ENCODE results near the gene PPY. TPM values are rescaled to one million over a fixed set of nuclear protein-coding genes. Genes with fewer than 3 reads are reported as not detected.
"Not testable (repeated sequence)": the region's sequence is repeated elsewhere in the genome, so short reads cannot be mapped to it uniquely, and the experiment has no call there.

Gene PPY
- total and polyA plus RNA-seq, 10 donors = not detected

GRCh38 chr17:43961954-43962353, 19.7 kb upstream of the PPY start:
- DNase-seq = no peak
- Histone ChIP-seq H3K27me3 (replicated peaks in 1 of 7) (peaks cover 0 to 28% (median 0%) of the 10 kb centered on the region in 7 donors), H3K4me3 (no peak overlapping the region), H3K36me3 (no peaks in the 10 kb centered on the region), H3K27ac (no peak overlapping the region), H3K4me1 (no peaks in the 10 kb centered on the region), H3K9me3 (no peaks in the 10 kb centered on the region)
- WGBS, 5 donors = 80 to 87% (median 83%) methylated on average over 2 of the region's 2 CpGs
- intact Hi-C loops (cut with DNase I; ENCODE audit: low total_unique reads) = no loop called here
- TF ChIP-seq, protein P1, sequence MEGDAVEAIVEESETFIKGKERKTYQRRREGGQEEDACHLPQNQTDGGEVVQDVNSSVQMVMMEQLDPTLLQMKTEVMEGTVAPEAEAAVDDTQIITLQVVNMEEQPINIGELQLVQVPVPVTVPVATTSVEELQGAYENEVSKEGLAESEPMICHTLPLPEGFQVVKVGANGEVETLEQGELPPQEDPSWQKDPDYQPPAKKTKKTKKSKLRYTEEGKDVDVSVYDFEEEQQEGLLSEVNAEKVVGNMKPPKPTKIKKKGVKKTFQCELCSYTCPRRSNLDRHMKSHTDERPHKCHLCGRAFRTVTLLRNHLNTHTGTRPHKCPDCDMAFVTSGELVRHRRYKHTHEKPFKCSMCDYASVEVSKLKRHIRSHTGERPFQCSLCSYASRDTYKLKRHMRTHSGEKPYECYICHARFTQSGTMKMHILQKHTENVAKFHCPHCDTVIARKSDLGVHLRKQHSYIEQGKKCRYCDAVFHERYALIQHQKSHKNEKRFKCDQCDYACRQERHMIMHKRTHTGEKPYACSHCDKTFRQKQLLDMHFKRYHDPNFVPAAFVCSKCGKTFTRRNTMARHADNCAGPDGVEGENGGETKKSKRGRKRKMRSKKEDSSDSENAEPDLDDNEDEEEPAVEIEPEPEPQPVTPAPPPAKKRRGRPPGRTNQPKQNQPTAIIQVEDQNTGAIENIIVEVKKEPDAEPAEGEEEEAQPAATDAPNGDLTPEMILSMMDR (IDR thresholded peaks at IDR 0.05 in 8 of 11, conservative IDR thresholded peaks at IDR 0.05 in 3 of 11) = no peak
- TF ChIP-seq POLR2A (IDR thresholded peaks at IDR 0.05) (no peak), POLR2AphosphoS5 (IDR thresholded peaks at IDR 0.05) (no peak)

DNA sequence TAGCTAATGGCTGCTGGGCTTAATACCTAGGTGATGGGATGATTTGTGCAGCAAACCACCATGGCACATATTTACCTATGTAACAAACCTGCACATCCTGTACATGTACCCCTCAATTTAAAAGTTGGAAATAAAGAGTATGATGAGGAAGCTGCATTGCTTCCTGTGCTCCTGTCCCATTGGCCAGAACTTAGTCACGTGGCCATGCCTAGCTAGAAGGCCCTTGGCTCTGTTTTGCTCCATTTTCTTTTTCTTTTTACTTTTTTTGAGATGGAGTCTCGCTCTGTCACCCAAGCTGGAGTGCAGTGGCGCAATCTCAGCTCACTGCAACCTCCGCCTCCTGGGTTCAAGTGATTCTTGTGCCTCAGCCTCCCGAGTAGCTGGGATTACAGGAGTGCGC, 19.0 kb upstream of the PPY start:
- H3K4me3 ChIP-seq; H3K36me3 ChIP-seq; H3K4me1 ChIP-seq; H3K9me3 ChIP-seq; intact Hi-C loops (cut with DNase I; ENCODE audit: low total_unique reads); DNase-seq; H3K27ac ChIP-seq: not testable (repeated sequence)
- 89 to 94% (median 90%) methylated on average over 6 of the region's 6 CpGs for WGBS, 5 donors
- peaks cover 0 to 33% (median 0%) of the 10 kb centered on the region in 7 donors for H3K27me3 ChIP-seq (replicated peaks in 1 of 7)

- 51 to 76% (median 59%) methylated on average over 2 of the region's 2 CpGs for WGBS, 5 donors
- intact Hi-C loops (cut with DNase I; ENCODE audit: low total_unique reads) = no loop called here
Observed at GRCh38 chr17:43958748-43959352, 16.6 kb upstream of the PPY start.

DNA sequence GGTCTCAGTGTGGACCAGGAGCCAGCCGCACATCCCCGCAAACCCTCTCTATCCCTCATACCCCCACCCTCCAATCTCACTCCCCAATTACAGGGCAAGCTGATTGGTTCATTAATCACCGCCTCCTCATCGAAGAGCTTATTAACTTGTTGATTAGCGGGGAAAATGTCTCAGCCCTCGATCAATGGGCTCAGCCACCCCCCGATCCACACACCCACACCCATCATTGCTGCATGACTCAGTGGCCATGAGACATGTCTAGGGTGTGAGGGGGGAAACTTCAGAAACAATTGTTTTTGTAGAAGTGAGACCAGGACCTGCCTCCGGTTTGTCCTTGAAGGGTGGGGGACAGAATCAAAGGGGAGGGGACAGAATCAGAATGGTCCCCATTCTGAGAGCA, 13.9 kb upstream of the PPY start:
- Histone ChIP-seq H3K27me3 (replicated peaks in 1 of 7) (peaks cover 0 to 60% (median 31%) of the 10 kb centered on the region in 7 donors), H3K36me3 (no peaks in the 10 kb centered on the region), H3K4me3 (no peak overlapping the region), H3K27ac (no peak overlapping the region), H3K9me3 (no peaks in the 10 kb centered on the region), H3K4me1 (peaks cover 0 to 14% (median 12%) of the 10 kb centered on the region in 6 donors)
- intact Hi-C loops (cut with DNase I; ENCODE audit: low total_unique reads) = no loop called here
- DNase-seq = no peak
- WGBS, 5 donors = 79 to 86% (median 84%) methylated on average over 8 of the region's 8 CpGs
- TF ChIP-seq POLR2AphosphoS5 (IDR thresholded peaks at IDR 0.05) (no peak), POLR2A (IDR thresholded peaks at IDR 0.05) (no peak)
- TF ChIP-seq, protein P1 (IDR thresholded peaks at IDR 0.05 in 8 of 11, conservative IDR thresholded peaks at IDR 0.05 in 3 of 11) = no peak

More at GRCh38 chr17:43958748-43959352, 16.6 kb upstream of the PPY start:
- Histone ChIP-seq H3K27ac (no peak overlapping the region), H3K9me3 (no peaks in the 10 kb centered on the region), H3K4me3 (no peak overlapping the region), H3K36me3 (no peaks in the 10 kb centered on the region), H3K27me3 (replicated peaks in 1 of 7) (peaks cover 0 to 53% (median 6%) of the 10 kb centered on the region in 7 donors), H3K4me1 (no peaks in the 10 kb centered on the region)
- no peak for DNase-seq
- no peak for TF ChIP-seq POLR2A (IDR thresholded peaks at IDR 0.05)
- TF ChIP-seq, protein P1 (IDR thresholded peaks at IDR 0.05 in 8 of 11, conservative IDR thresholded peaks at IDR 0.05 in 3 of 11) = no peak
- no peak for TF ChIP-seq POLR2AphosphoS5 (IDR thresholded peaks at IDR 0.05)
